Naive thymus-derived CD4-positive, alpha-beta T cell (primary cell): ENCODE data around the gene TENM4. TPM values are rescaled to one million over a fixed set of nuclear protein-coding genes. Genes with fewer than 3 reads are reported as not detected.
"Not testable (repeated sequence)": the region's sequence is repeated elsewhere in the genome, so short reads cannot be mapped to it uniquely, and the experiment has no call there.

Experiments used
- ATAC-seq: fragments of 150-1000 bp; cut with Tn5 transposase; 2 replicates; pipeline ENCODE4 v1.10.0; 2021; ENCODE audit warnings: mild to moderate bottlenecking, moderate library complexity
- CTCF ChIA-PET: fragments of 350-600 bp; sonication (Branson Sonifier 250); formaldehyde crosslinking; loops from one replicate; lab custom pipeline; 2021; ENCODE audit warnings: antibody characterized with exemption; lab: Charles Lee
- POLR2A ChIA-PET: fragments of 350-600 bp; sonication (Branson Sonifier 250); formaldehyde crosslinking; loops from one replicate; lab custom pipeline; 2021; ENCODE audit warnings: antibody characterized with exemption, inconsistent platforms; lab: Charles Lee
- DNase-seq, 9 donors: peaks; one replicate each; pipeline versions ENCODE4 v3.0.0 to v3.0.0-alpha.2; 2020 to 2022; ENCODE audit warnings: mixed read lengths in 1 of 9
- H3K27ac ChIP-seq: one replicate; pipeline ENCODE4 v1.7.0; 2013; ENCODE audit warnings: mild to moderate bottlenecking, low read depth, low read length, moderate library complexity
- H3K27me3 ChIP-seq, 2 donors: one replicate each; pipeline ENCODE4 v1.7.0; 2013; ENCODE audit warnings: low read length in 2 of 2, mild to moderate bottlenecking in 2 of 2, moderate library complexity in 2 of 2; ENCODE audit not compliant: control insufficient read depth in 2 of 2, insufficient read depth in 2 of 2
- H3K36me3 ChIP-seq, 3 experiments: 1 replicate in 2 of 3; 2 replicates in 1 of 3; pipeline ENCODE4 v1.7.0; 2013; ENCODE audit warnings: low read length in 3 of 3, mild to moderate bottlenecking in 3 of 3, moderate library complexity in 1 of 3; ENCODE audit not compliant: insufficient read depth in 3 of 3, control insufficient read depth in 2 of 3
- H3K4me1 ChIP-seq, 2 donors: one replicate each; pipeline ENCODE4 v1.7.0; 2013; ENCODE audit warnings: low read length in 2 of 2, mild to moderate bottlenecking in 2 of 2, moderate library complexity in 1 of 2; ENCODE audit not compliant: control insufficient read depth in 2 of 2, insufficient read depth in 2 of 2
- H3K4me3 ChIP-seq: 2 replicates; pipeline ENCODE4 v1.7.0; 2013; ENCODE audit warnings: mild to moderate bottlenecking, low read length
- H3K9me3 ChIP-seq, 3 experiments: 1 replicate in 2 of 3; 2 replicates in 1 of 3; pipeline ENCODE4 v1.7.0; 2013; ENCODE audit warnings: low read length in 3 of 3; ENCODE audit not compliant: control insufficient read depth in 2 of 3
- H3K27ac Mint-ChIP-seq, 9 donors: one replicate each; pipeline ENCODE4 v1.8.0; 2020 to 2022; ENCODE audit warnings: mixed read lengths in 9 of 9, mild to moderate bottlenecking in 8 of 9, moderate library complexity in 5 of 9, inconsistent platforms in 2 of 9
- H3K27me3 Mint-ChIP-seq, 5 donors: one replicate each; pipeline ENCODE4 v1.8.0; 2021 to 2022; ENCODE audit warnings: mixed read lengths in 5 of 5, mild to moderate bottlenecking in 1 of 5
- H3K36me3 Mint-ChIP-seq, 5 donors: one replicate each; pipeline ENCODE4 v1.8.0; 2020 to 2022; ENCODE audit warnings: mixed read lengths in 5 of 5, mild to moderate bottlenecking in 3 of 5, inconsistent platforms in 1 of 5
- H3K4me1 Mint-ChIP-seq, 7 donors: one replicate each; pipeline ENCODE4 v1.8.0; 2020 to 2022; ENCODE audit warnings: mixed read lengths in 7 of 7, mild to moderate bottlenecking in 3 of 7, inconsistent platforms in 1 of 7
- H3K4me3 Mint-ChIP-seq, 10 donors: one replicate each; pipeline ENCODE4 v1.8.0; 2020 to 2022; ENCODE audit warnings: mild to moderate bottlenecking in 10 of 10, mixed read lengths in 10 of 10, moderate library complexity in 6 of 10, inconsistent platforms in 2 of 10
- H3K9me3 Mint-ChIP-seq, 11 donors: one replicate each; pipeline ENCODE4 v1.8.0; 2020 to 2022; ENCODE audit warnings: mixed read lengths in 11 of 11, mild to moderate bottlenecking in 4 of 11, inconsistent platforms in 1 of 11, moderate library complexity in 1 of 11
- intact Hi-C, 2 donors: fragments of 100-400 bp; cut with micrococcal nuclease; formaldehyde crosslinking; loops; one replicate each; pipeline ENCODE4 v1.15.1; 2023
- polyA plus RNA-seq, 2 donors: library from polyadenylated mRNA; unstranded; fragments of 300-500 nt; fragmentation: Illumina TruSeq; gene quantifications; one replicate each; pipeline ENCODE4 v1.2.3, GENCODE V29; 2021
- total RNA-seq, 6 experiments: library from RNA in 5 of 6; stranded (reverse) in 5 of 6; gene quantifications; 1 replicate in 5 of 6; 2 replicates in 1 of 6; pipeline ENCODE4 v1.2.3 and lab custom pipeline; 2021 to 2026

The TENM4 gene
- total and polyA plus RNA-seq, 7 experiments from 2014 or later = 0.32 to 0.47 TPM; not detected in 5

- peaks cover 0 to 4% (median 0%) of the 10 kb centered on the region in 11 donors for H3K9me3 Mint-ChIP-seq
- no peak for ATAC-seq
- CTCF ChIA-PET = no interaction called here
Measured at GRCh38 chr11:78832226-78832947, 608.4 kb downstream of the TENM4 start.

GRCh38 chr11:78831571-78831970 is 609.3 kb downstream of the TENM4 start:
- Mint-ChIP-seq H3K27me3 (peaks cover 8 to 30% (median 14%) of the 10 kb centered on the region in 5 donors), H3K4me3 (no peak overlapping the region), H3K9me3 (peaks cover 0 to 4% (median 0%) of the 10 kb centered on the region in 11 donors), H3K27ac (no peak overlapping the region), H3K4me1 (no peaks in the 10 kb centered on the region), H3K36me3 (no peaks in the 10 kb centered on the region)
- no peaks in the 10 kb centered on the region for H3K36me3 ChIP-seq
- H3K4me3 ChIP-seq = no peak overlapping the region
- ChIA-PET POLR2A (no interaction called here), CTCF (no interaction called here)
- no peak overlapping the region for H3K27ac ChIP-seq
- no peak for ATAC-seq
- H3K27me3 ChIP-seq = peaks cover 0 to 2% of the 10 kb centered on the region in 2 donors
- intact Hi-C loops = no loop called here
- H3K9me3 ChIP-seq = no peaks in the 10 kb centered on the region
- no peaks in the 10 kb centered on the region for H3K4me1 ChIP-seq
- DNase-seq = no peak

More at GRCh38 chr11:78832226-78832947, 608.4 kb downstream of the TENM4 start:
- no peaks in the 10 kb centered on the region for H3K36me3 ChIP-seq
- POLR2A ChIA-PET = no interaction called here
- intact Hi-C loops = no loop called here
- Mint-ChIP-seq H3K27me3 (peaks cover 8 to 30% (median 14%) of the 10 kb centered on the region in 5 donors), H3K27ac (no peak overlapping the region), H3K36me3 (no peaks in the 10 kb centered on the region), H3K4me1 (no peaks in the 10 kb centered on the region), H3K4me3 (no peak overlapping the region)
- no peaks in the 10 kb centered on the region for H3K4me1 ChIP-seq
- H3K27me3 ChIP-seq = no peaks in the 10 kb centered on the region
- no peaks in the 10 kb centered on the region for H3K9me3 ChIP-seq
- no peak for DNase-seq
- no peak overlapping the region for H3K27ac ChIP-seq
- no peak overlapping the region for H3K4me3 ChIP-seq

GRCh38 chr11:78830277-78830819 is 610.5 kb downstream of the TENM4 start:
- Histone ChIP-seq H3K27ac (no peak overlapping the region), H3K4me1 (no peaks in the 10 kb centered on the region), H3K4me3 (no peak overlapping the region), H3K9me3 (no peaks in the 10 kb centered on the region), H3K27me3 (peaks cover 0 to 3% of the 10 kb centered on the region in 2 donors), H3K36me3 (no peaks in the 10 kb centered on the region)
- ChIA-PET POLR2A (no interaction called here), CTCF (no interaction called here)
- no peak for DNase-seq
- peaks cover 0 to 4% (median 0%) of the 10 kb centered on the region in 11 donors for H3K9me3 Mint-ChIP-seq
- no peak overlapping the region for H3K27ac Mint-ChIP-seq
- ATAC-seq = no peak
- intact Hi-C loops = no loop called here
- H3K27me3 Mint-ChIP-seq = peaks cover 8 to 25% (median 10%) of the 10 kb centered on the region in 5 donors
- H3K4me1 Mint-ChIP-seq = no peaks in the 10 kb centered on the region
- no peaks in the 10 kb centered on the region for H3K36me3 Mint-ChIP-seq
- H3K4me3 Mint-ChIP-seq = no peak overlapping the region

- no peaks in the 10 kb centered on the region for H3K4me1 Mint-ChIP-seq
- H3K27me3 Mint-ChIP-seq = peaks cover 5 to 16% (median 8%) of the 10 kb centered on the region in 5 donors
- POLR2A ChIA-PET = no interaction called here
- H3K27ac Mint-ChIP-seq = no peak overlapping the region
- peaks cover 0 to 4% (median 0%) of the 10 kb centered on the region in 11 donors for H3K9me3 Mint-ChIP-seq
- H3K4me3 Mint-ChIP-seq = no peak overlapping the region
- CTCF ChIA-PET = no interaction called here
- ATAC-seq (no peak), DNase-seq (no peak)
- no peak overlapping the region for H3K27ac ChIP-seq
- H3K27me3 ChIP-seq = peaks cover 0 to 3% of the 10 kb centered on the region in 2 donors
- no peaks in the 10 kb centered on the region for H3K36me3 ChIP-seq
- no peak overlapping the region for H3K4me3 ChIP-seq
- H3K36me3 Mint-ChIP-seq = no peaks in the 10 kb centered on the region
- intact Hi-C loops = no loop called here
- no peaks in the 10 kb centered on the region for H3K4me1 ChIP-seq
- no peaks in the 10 kb centered on the region for H3K9me3 ChIP-seq
Measured at GRCh38 chr11:78829146-78829545, 611.7 kb downstream of the TENM4 start.

GRCh38 chr11:78828676-78829075 is 612.2 kb downstream of the TENM4 start:
- ATAC-seq = no peak
- no peaks in the 10 kb centered on the region for H3K36me3 ChIP-seq
- peaks cover 1 to 14% (median 6%) of the 10 kb centered on the region in 5 donors for H3K27me3 Mint-ChIP-seq
- no peaks in the 10 kb centered on the region for H3K36me3 Mint-ChIP-seq
- H3K4me3 ChIP-seq = no peak overlapping the region
- intact Hi-C loops = no loop called here
- ChIA-PET CTCF (no interaction called here), POLR2A (no interaction called here)
- H3K9me3 ChIP-seq = no peaks in the 10 kb centered on the region
- peaks cover 0 to 3% of the 10 kb centered on the region in 2 donors for H3K27me3 ChIP-seq
- no peak overlapping the region for H3K4me3 Mint-ChIP-seq
- H3K4me1 ChIP-seq = no peaks in the 10 kb centered on the region
- H3K27ac ChIP-seq = no peak overlapping the region
- no peaks in the 10 kb centered on the region for H3K4me1 Mint-ChIP-seq
- no peak overlapping the region for H3K27ac Mint-ChIP-seq
- no peak for DNase-seq
- peaks cover 0 to 4% (median 0%) of the 10 kb centered on the region in 11 donors for H3K9me3 Mint-ChIP-seq

- CTCF ChIA-PET, H3K27me3 ChIP-seq, H3K4me3 Mint-ChIP-seq, DNase-seq, H3K9me3 Mint-ChIP-seq, H3K27ac ChIP-seq, POLR2A ChIA-PET, H3K4me1 Mint-ChIP-seq, H3K9me3 ChIP-seq, ATAC-seq, H3K4me3 ChIP-seq, H3K27ac Mint-ChIP-seq, H3K36me3 ChIP-seq, intact Hi-C loops, H3K36me3 Mint-ChIP-seq, H3K4me1 ChIP-seq: not testable (repeated sequence)
- H3K27me3 Mint-ChIP-seq = peaks cover 0 to 14% (median 5%) of the 10 kb centered on the region in 5 donors
Measured at GRCh38 chr11:78827291-78827690, 613.5 kb downstream of the TENM4 start.
